22Rv1 (cell line): ENCODE measurements around the gene SNAP47.
A peak's percentile ranks its signal among the peaks of the same experiment; 100 is the strongest.

Source experiments
- H3K27ac ChIP-seq: fragments of 450-650 bp; 2 replicates; pipeline ENCODE4 v1.5.1; 2017
- CTCF ChIP-seq: fragments of 450-650 bp; IDR thresholded peaks from 2 replicates; pipeline ENCODE4 v1.5.1; 2017; ENCODE audit warnings: mild to moderate bottlenecking
- ZFX ChIP-seq: fragments of 450-650 bp; IDR thresholded peaks from 2 replicates; pipeline ENCODE4 v1.6.1; 2017; ENCODE audit warnings: antibody characterized with exemption, borderline replicate concordance

SNAP47 gene

DNA sequence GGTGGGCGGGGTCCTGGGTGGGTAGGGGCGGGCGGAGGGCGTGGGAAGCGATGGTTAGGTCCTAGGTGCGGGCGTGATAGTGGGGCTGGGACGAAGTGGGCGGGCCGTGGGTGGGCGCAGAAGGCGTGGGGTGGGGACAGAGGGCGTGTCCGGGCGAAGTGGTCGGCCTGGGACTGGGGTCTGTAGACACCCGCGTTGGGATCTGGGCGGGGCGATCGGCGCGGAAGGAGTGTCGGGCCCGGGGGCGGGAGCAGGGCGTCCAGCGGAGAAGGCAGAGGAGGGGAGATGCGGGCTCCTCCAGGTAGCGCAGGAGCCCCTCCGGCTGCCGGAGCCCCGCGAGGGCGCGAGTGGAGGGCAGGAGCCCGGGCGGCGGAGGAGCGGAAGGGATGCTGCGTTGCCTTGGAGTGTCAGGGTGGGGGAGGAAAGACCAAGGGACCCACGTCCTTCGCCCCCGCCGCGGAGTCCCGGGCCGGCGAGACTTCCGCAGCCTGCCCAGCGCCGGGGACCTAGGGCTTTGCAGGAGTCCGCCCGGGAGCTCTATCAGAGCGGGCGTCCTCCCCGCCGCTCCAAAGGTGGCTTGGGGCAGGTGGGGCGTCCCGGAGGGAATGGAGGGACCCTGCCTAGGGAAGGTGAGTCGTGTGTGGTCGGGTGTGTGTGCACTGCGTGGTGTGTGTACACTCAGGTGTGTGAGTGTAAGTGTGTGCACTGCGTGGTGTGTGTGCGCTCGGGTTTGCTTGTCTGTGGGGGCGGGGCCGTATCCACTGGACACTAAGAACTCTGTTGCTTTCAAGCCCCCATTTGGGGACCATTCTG lies 53.2 kb downstream of the SNAP47 start:
- no peak for TF ChIP-seq CTCF
- no peak for TF ChIP-seq ZFX

GRCh38 chr1:227789084-227790033 lies 54.1 kb downstream of the SNAP47 start:
- H3K27ac ChIP-seq, result peak overlapping the region; percentile 40; the same call in 1 of the 2 replicates

More for the DNA sequence above, 53.2 kb downstream of the SNAP47 start:
- H3K27ac ChIP-seq, result peak overlapping the region; percentile 40

GRCh38 chr1:227790034-227790400 lies 54.8 kb downstream of the SNAP47 start:
- no peak overlapping the region for H3K27ac ChIP-seq
- no peak for TF ChIP-seq ZFX
- TF ChIP-seq CTCF, result no peak

More at GRCh38 chr1:227789084-227790033, 54.1 kb downstream of the SNAP47 start:
- TF ChIP-seq ZFX (no peak), CTCF (no peak)

- TF ChIP-seq ZFX, result no peak
- no peak overlapping the region for H3K27ac ChIP-seq
Measured at GRCh38 chr1:227790868-227791267, 55.6 kb downstream of the SNAP47 start.

DNA sequence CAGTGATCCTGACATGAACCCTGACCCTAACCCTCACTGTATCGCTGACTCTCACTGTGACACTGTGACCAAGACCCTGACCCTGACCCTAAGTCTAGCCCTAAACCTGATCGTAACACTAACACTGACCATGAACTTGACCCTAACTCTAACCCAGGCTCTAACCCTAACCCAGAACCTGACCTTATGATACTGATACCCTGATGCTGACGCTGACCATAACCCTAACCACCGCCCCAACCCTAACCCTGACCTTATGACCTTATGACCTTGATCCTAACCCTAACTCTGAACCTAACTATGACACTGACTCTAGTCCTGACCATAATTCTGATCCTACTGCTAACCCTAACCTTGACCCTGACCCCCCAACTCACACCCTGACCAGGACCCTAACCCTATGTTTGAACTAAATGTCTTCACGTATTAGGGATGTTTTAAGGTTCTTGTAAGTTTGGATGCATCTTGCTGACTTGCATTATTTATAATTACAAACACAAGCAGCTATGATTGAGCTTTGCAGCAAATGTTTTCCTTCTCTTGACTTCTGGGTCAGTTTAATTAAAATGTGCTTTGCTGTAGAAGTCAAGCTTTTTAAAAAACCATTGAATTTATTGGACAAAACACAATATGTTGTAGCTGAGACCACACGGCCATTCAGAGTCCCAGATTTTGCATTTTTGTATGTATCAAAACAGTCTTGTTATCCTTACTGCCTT lies 56.3 kb downstream of the SNAP47 start:
- H3K27ac ChIP-seq, result no peak overlapping the region
- TF ChIP-seq ZFX, result no peak
- TF ChIP-seq CTCF, result no peak

GRCh38 chr1:227792216-227793078 lies 57.2 kb downstream of the SNAP47 start:
- H3K27ac ChIP-seq, result no peak overlapping the region
- no peak for TF ChIP-seq ZFX
- TF ChIP-seq CTCF, result peak; percentile 57
